Vagina (tissue), 2 donors: Measurements from ENCODE around the gene EIF3I. TPM values are rescaled to one million over a fixed set of nuclear protein-coding genes. Genes with fewer than 3 reads are reported as not detected.

ENCODE experiments used
- DNase-seq, 2 donors: peaks; one replicate each; pipeline ENCODE4 v3.0.0-alpha.2; 2017; ENCODE audit errors: extremely low spot score in 2 of 2
- H3K27ac ChIP-seq: fragments of 200-600 bp; sonication (generic); one replicate; pipeline ENCODE4 v1.5.1; 2019
- H3K27me3 ChIP-seq: fragments of 200-600 bp; sonication (generic); one replicate; pipeline ENCODE4 v1.5.1; 2019
- H3K36me3 ChIP-seq, 2 donors: fragments of 200-600 bp; sonication (generic); one replicate each; pipeline ENCODE4 v1.5.1; 2017 to 2019
- H3K4me1 ChIP-seq: fragments of 200-600 bp; sonication (generic); one replicate; pipeline ENCODE4 v1.5.1; 2019
- H3K4me3 ChIP-seq, 2 donors: fragments of 200-600 bp; sonication (generic); 1 replicate in 1 of 2; 2 replicates in 1 of 2; pipeline ENCODE4 v1.5.1; 2016 to 2019
- H3K9me3 ChIP-seq: fragments of 200-600 bp; sonication (generic); one replicate; pipeline ENCODE4 v1.5.1; 2019
- POLR2A ChIP-seq, 2 donors: fragments of 450-650 bp; IDR thresholded peaks; one replicate each; pipeline ENCODE4 v1.6.1; 2017; ENCODE audit warnings: antibody characterized with exemption in 2 of 2, mild to moderate bottlenecking in 2 of 2, moderate library complexity in 2 of 2
- POLR2AphosphoS5 ChIP-seq, 2 donors: sonication (generic); formaldehyde crosslinking; IDR thresholded peaks; one replicate each; pipeline ENCODE4 v1.9.0; 2017; ENCODE audit warnings: antibody characterized with exemption in 2 of 2, mild to moderate bottlenecking in 2 of 2, low read depth in 1 of 2; ENCODE audit not compliant: insufficient read depth in 1 of 2
- intact Hi-C: fragments of 100-400 bp; cut with DNase I; formaldehyde crosslinking; loops from one replicate; pipeline ENCODE4 v1.15.1; 2023
- total RNA-seq: library from RNA; depleted of rRNA; stranded (reverse); fragments of >200 nt; gene quantifications from one replicate; pipeline ENCODE4 v1.2.3, GENCODE V29; 2016
- TF ChIP-seq, protein P1 (sequence below), 3 experiments: fragments of 450-650 bp in 2 of 3; fragments of 200-600 bp in 1 of 3; sonication (generic) in 1 of 3; IDR thresholded peaks; one replicate each; pipeline ENCODE4 v1.5.1; 2017 to 2019; ENCODE audit warnings: antibody characterized with exemption in 3 of 3, mild to moderate bottlenecking in 2 of 3, moderate library complexity in 2 of 3

The EIF3I gene
- total RNA-seq, 1 donor from 2014 or later: 164 TPM

GRCh38 chr1:32201011-32201855 is 21.0 kb upstream of the EIF3I start:
- no peaks in the 10 kb centered on the region for H3K27me3 ChIP-seq
- intact Hi-C loops: loop anchor here (2.0 kb wide), 1 partner anchor 40 kb away; no protein-coding TSS in a partner anchor
- TF ChIP-seq POLR2AphosphoS5 (IDR thresholded peaks at IDR 0.05; ENCODE audit: insufficient read depth in 1 of 2, low read depth in 1 of 2): peak in 1 of 2 donors; percentile 17
- TF ChIP-seq, protein P1, sequence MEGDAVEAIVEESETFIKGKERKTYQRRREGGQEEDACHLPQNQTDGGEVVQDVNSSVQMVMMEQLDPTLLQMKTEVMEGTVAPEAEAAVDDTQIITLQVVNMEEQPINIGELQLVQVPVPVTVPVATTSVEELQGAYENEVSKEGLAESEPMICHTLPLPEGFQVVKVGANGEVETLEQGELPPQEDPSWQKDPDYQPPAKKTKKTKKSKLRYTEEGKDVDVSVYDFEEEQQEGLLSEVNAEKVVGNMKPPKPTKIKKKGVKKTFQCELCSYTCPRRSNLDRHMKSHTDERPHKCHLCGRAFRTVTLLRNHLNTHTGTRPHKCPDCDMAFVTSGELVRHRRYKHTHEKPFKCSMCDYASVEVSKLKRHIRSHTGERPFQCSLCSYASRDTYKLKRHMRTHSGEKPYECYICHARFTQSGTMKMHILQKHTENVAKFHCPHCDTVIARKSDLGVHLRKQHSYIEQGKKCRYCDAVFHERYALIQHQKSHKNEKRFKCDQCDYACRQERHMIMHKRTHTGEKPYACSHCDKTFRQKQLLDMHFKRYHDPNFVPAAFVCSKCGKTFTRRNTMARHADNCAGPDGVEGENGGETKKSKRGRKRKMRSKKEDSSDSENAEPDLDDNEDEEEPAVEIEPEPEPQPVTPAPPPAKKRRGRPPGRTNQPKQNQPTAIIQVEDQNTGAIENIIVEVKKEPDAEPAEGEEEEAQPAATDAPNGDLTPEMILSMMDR (IDR thresholded peaks at IDR 0.05): no peak
- TF ChIP-seq POLR2A (IDR thresholded peaks at IDR 0.05): no peak
- peak overlapping the region; percentile 77 for H3K27ac ChIP-seq
- no peak for DNase-seq
- peaks cover 35% of the 10 kb centered on the region for H3K4me1 ChIP-seq
- peak overlapping the region; percentile 49 to 77 for H3K4me3 ChIP-seq
- H3K9me3 ChIP-seq: no peaks in the 10 kb centered on the region
- H3K36me3 ChIP-seq: peaks cover 0 to 18% of the 10 kb centered on the region in 2 donors

DNA sequence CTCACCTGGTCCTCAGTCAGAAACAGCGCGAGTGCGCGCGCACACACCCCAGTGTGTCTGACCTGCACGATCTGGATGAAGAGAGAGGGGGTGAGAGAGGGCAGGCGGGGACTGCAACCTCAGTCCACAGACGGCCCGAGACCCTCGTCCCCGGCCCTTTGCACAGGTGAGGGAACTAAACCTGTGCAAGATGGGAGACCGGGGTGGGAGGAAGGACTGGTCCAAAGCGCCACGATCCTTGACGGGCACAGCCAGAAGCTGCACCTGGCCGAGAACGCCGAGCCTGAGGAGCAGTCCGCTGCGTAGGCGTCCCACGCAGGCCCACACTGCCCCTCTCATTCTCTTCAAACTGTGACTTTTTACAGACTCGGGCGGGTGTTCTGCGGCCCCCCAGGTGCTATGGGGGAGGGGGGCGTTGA is 17.3 kb upstream of the EIF3I start:
- no peaks in the 10 kb centered on the region for H3K27me3 ChIP-seq
- no peaks in the 10 kb centered on the region for H3K36me3 ChIP-seq
- H3K27ac ChIP-seq: peak overlapping the region; percentile 40
- DNase-seq: no peak
- TF ChIP-seq POLR2A (IDR thresholded peaks at IDR 0.05) (no peak), POLR2AphosphoS5 (IDR thresholded peaks at IDR 0.05; ENCODE audit: insufficient read depth in 1 of 2, low read depth in 1 of 2) (no peak)
- TF ChIP-seq, protein P1 (IDR thresholded peaks at IDR 0.05): no peak
- no peaks in the 10 kb centered on the region for H3K9me3 ChIP-seq
- H3K4me1 ChIP-seq: peaks cover 32% of the 10 kb centered on the region
- H3K4me3 ChIP-seq: peak overlapping the region; percentile 62 to 73
- intact Hi-C loops: no loop called here

GRCh38 chr1:32205401-32206370 is 16.5 kb upstream of the EIF3I start, which contains the start of gene IQCC:
TSS of gene IQCC (plus strand) at chr1:32205671. CDS start at chr1:32205682, 11 bp downstream.
- Histone ChIP-seq H3K4me1 (peaks cover 29% of the 10 kb centered on the region), H3K9me3 (no peaks in the 10 kb centered on the region), H3K36me3 (no peaks in the 10 kb centered on the region), H3K27me3 (no peaks in the 10 kb centered on the region), H3K4me3 (peak within 1 kb of the TSS; percentile 62 to 73), H3K27ac (peak within 1 kb of the TSS; percentile 40)
- intact Hi-C loops: no loop called here
- DNase-seq: no peak
- TF ChIP-seq POLR2AphosphoS5 (IDR thresholded peaks at IDR 0.05; ENCODE audit: insufficient read depth in 1 of 2, low read depth in 1 of 2) (peak; percentile 76 to 92), POLR2A (IDR thresholded peaks at IDR 0.05) (peak in 1 of 2 donors; percentile 29)
- TF ChIP-seq, protein P1 (IDR thresholded peaks at IDR 0.05): no peak

GRCh38 chr1:32208469-32208868 is 13.7 kb upstream of the EIF3I start:
- Histone ChIP-seq H3K27me3 (no peaks in the 10 kb centered on the region), H3K9me3 (no peaks in the 10 kb centered on the region), H3K4me1 (peaks cover 16% of the 10 kb centered on the region), H3K4me3 (no peak overlapping the region), H3K36me3 (no peaks in the 10 kb centered on the region), H3K27ac (no peak overlapping the region)
- TF ChIP-seq, protein P1 (IDR thresholded peaks at IDR 0.05): no peak
- TF ChIP-seq POLR2AphosphoS5 (IDR thresholded peaks at IDR 0.05; ENCODE audit: insufficient read depth in 1 of 2, low read depth in 1 of 2) (no peak), POLR2A (IDR thresholded peaks at IDR 0.05) (no peak)
- DNase-seq: no peak
- intact Hi-C loops: no loop called here
